ENCODE measurements around the gene ELMO3.

DNA sequence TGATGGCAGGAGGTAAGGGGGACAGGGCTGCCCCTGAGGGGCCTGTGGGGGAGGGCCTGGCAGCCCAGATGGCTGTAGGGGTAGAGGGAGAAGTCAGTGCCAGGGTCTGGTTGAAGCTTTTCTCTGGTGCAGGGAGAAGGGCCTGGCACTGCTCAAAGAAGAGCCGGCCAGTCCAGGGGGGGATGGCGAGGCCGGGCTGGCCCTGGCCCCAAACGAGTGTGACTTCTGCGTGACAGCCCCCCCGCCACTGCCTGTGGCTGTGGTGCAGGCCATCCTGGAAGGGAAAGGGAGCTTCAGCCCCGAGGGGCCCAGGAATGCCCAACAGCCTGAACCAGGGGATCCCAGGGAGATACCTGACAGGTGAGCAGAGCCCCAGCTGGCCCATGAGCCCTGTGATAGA lies 31.3 kb upstream of the ELMO3 start:
- TF ChIP-seq IRF2 (CRISPR knock-in tag; IDR thresholded peaks at IDR 0.05): no peak
- TF ChIP-seq CENPBD1 (CRISPR knock-in tag; IDR thresholded peaks at IDR 0.05; ENCODE audit: borderline replicate concordance, low read depth): no peak
- TF ChIP-seq, protein P1, sequence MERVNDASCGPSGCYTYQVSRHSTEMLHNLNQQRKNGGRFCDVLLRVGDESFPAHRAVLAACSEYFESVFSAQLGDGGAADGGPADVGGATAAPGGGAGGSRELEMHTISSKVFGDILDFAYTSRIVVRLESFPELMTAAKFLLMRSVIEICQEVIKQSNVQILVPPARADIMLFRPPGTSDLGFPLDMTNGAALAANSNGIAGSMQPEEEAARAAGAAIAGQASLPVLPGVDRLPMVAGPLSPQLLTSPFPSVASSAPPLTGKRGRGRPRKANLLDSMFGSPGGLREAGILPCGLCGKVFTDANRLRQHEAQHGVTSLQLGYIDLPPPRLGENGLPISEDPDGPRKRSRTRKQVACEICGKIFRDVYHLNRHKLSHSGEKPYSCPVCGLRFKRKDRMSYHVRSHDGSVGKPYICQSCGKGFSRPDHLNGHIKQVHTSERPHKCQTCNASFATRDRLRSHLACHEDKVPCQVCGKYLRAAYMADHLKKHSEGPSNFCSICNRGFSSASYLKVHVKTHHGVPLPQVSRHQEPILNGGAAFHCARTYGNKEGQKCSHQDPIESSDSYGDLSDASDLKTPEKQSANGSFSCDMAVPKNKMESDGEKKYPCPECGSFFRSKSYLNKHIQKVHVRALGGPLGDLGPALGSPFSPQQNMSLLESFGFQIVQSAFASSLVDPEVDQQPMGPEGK (CRISPR knock-in tag; IDR thresholded peaks at IDR 0.05): no peak
- no peak for TF ChIP-seq CHD2 (IDR thresholded peaks at IDR 0.05; ENCODE audit: low read depth, low read length)
- TF ChIP-seq ZBTB44 (CRISPR knock-in tag; IDR thresholded peaks at IDR 0.05): no peak
- TF ChIP-seq ZMYM3 (CRISPR knock-in tag; IDR thresholded peaks at IDR 0.05): no peak
- TF ChIP-seq MXI1 (IDR thresholded peaks at IDR 0.05; ENCODE audit: borderline replicate concordance, low read depth, low read length): no peak
- TF ChIP-seq POLR2A (IDR thresholded peaks at IDR 0.05; ENCODE audit: insufficient read depth in 1 of 2, low read depth in 2 of 2, low read length in 2 of 2): no peak
- TF ChIP-seq, protein P2, sequence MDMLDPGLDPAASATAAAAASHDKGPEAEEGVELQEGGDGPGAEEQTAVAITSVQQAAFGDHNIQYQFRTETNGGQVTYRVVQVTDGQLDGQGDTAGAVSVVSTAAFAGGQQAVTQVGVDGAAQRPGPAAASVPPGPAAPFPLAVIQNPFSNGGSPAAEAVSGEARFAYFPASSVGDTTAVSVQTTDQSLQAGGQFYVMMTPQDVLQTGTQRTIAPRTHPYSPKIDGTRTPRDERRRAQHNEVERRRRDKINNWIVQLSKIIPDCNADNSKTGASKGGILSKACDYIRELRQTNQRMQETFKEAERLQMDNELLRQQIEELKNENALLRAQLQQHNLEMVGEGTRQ (IDR thresholded peaks at IDR 0.05; ENCODE audit: low read depth, low read length): no peak
- TF ChIP-seq, protein P2 (CRISPR knock-in tag; IDR thresholded peaks at IDR 0.05; ENCODE audit: borderline replicate concordance): no peak
- TF ChIP-seq MAFK (conservative IDR thresholded peaks at IDR 0.05 in 1 of 2, IDR thresholded peaks at IDR 0.05 in 1 of 2; ENCODE audit: low read length in 2 of 2): no peak
- TF ChIP-seq, protein P3, sequence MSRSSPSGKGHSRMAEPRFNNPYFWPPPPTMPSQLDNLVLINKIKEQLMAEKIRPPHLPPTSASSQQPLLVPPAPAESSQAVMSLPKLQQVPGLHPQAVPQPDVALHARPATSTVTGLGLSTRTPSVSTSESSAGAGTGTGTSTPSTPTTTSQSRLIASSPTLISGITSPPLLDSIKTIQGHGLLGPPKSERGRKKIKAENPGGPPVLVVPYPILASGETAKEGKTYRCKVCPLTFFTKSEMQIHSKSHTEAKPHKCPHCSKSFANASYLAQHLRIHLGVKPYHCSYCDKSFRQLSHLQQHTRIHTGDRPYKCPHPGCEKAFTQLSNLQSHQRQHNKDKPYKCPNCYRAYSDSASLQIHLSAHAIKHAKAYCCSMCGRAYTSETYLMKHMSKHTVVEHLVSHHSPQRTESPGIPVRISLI (CRISPR knock-in tag; IDR thresholded peaks at IDR 0.05; ENCODE audit: borderline replicate concordance): no peak
- TF ChIP-seq TCF7L2 (IDR thresholded peaks at IDR 0.05; ENCODE audit: low read depth, low read length): no peak
- no peak for TF ChIP-seq ZNF274 (CRISPR knock-in tag; IDR thresholded peaks at IDR 0.05)
- no peak for TF ChIP-seq ZZZ3 (CRISPR knock-in tag; IDR thresholded peaks at IDR 0.05; ENCODE audit: borderline replicate concordance)

Data from HepG2 (cell line).